HG02588 (cell line): Measurements from ENCODE around the gene ZNF618.

Experiments used
- ATAC-seq: cut with Tn5 transposase; IDR thresholded peaks from one replicate; pipeline ENCODE4 v1.9.1; 2021; ENCODE audit warnings: mild to moderate bottlenecking, moderate library complexity; ENCODE audit not compliant: unreplicated experiment

Gene ZNF618

GRCh38 chr9:114090798-114091197 lies 214.7 kb downstream of the ZNF618 start:
- ATAC-seq = no peak

- ATAC-seq = no peak
These were observed 215.6 kb downstream of the ZNF618 start for GRCh38 chr9:114091711-114092110.

GRCh38 chr9:114092336-114092735 lies 216.2 kb downstream of the ZNF618 start:
- ATAC-seq = no peak

GRCh38 chr9:114093031-114093471 lies 216.9 kb downstream of the ZNF618 start:
- no peak for ATAC-seq

- no peak for ATAC-seq
These were observed 217.8 kb downstream of the ZNF618 start for GRCh38 chr9:114093761-114094505.

- no peak for ATAC-seq
These were observed 218.9 kb downstream of the ZNF618 start for GRCh38 chr9:114094971-114095370.

GRCh38 chr9:114096041-114096511 lies 220.0 kb downstream of the ZNF618 start:
- no peak for ATAC-seq

GRCh38 chr9:114096866-114097612 lies 220.9 kb downstream of the ZNF618 start:
- no peak for ATAC-seq

GRCh38 chr9:114097613-114098020 lies 221.5 kb downstream of the ZNF618 start:
- no peak for ATAC-seq

- no peak for ATAC-seq
These were observed 222.2 kb downstream of the ZNF618 start for GRCh38 chr9:114098021-114098935.

- ATAC-seq = no peak
These were observed 223.0 kb downstream of the ZNF618 start, which contains the start of gene KIF12 for GRCh38 chr9:114098936-114099668. KIF12 (minus strand) TSS chr9:114099292; CDS start chr9:114099276, 16 bp downstream.

GRCh38 chr9:114099669-114100270 lies 223.7 kb downstream of the ZNF618 start:
- no peak for ATAC-seq

GRCh38 chr9:114100536-114100935 lies 224.4 kb downstream of the ZNF618 start:
- ATAC-seq = no peak

- ATAC-seq = no peak
These were observed 226.4 kb downstream of the ZNF618 start for GRCh38 chr9:114102484-114102883.

- no peak for ATAC-seq
These were observed 229.1 kb downstream of the ZNF618 start for GRCh38 chr9:114105236-114105635.
